Fibroblast of villous mesenchyme (primary cell): Measurements from ENCODE around the gene BBS9. TPM values are rescaled to one million over a fixed set of nuclear protein-coding genes. Genes with fewer than 3 reads are reported as not detected.

ENCODE experiments used
- DNase-seq: peaks from one replicate; pipeline ENCODE4 v3.0.0-alpha.2; 2010; ENCODE audit warnings: low read depth
- H3K4me3 ChIP-seq: 2 replicates; pipeline ENCODE4 v1.5.1; 2011; ENCODE audit warnings: low read depth, mild to moderate bottlenecking, low read length
- CTCF ChIP-seq: IDR thresholded peaks from 2 replicates; pipeline ENCODE4 v1.5.1; 2012; ENCODE audit warnings: low read depth, mild to moderate bottlenecking, low read length; ENCODE audit not compliant: insufficient read depth
- total RNA-seq: library from RNA; depleted of rRNA; stranded (reverse); fragments of >200 nt; gene quantifications from 2 replicates; pipeline ENCODE4 v1.2.3, GENCODE V29; 2012

The BBS9 gene
- total RNA-seq, 1 donor = 20.7 TPM

GRCh38 chr7:33179519-33179918, 50.2 kb downstream of the BBS9 start:
- H3K4me3 ChIP-seq = no peak overlapping the region
- no peak for TF ChIP-seq CTCF
- no peak for DNase-seq

GRCh38 chr7:33183504-33183903, 54.1 kb downstream of the BBS9 start:
- no peak for TF ChIP-seq CTCF
- DNase-seq = peak; percentile 87
- no peak overlapping the region for H3K4me3 ChIP-seq

GRCh38 chr7:33184828-33185227, 55.5 kb downstream of the BBS9 start:
- no peak for DNase-seq
- no peak overlapping the region for H3K4me3 ChIP-seq
- no peak for TF ChIP-seq CTCF

- DNase-seq = peak; percentile 60
- TF ChIP-seq CTCF = peak; percentile 68
- no peak overlapping the region for H3K4me3 ChIP-seq
Measured at GRCh38 chr7:33185786-33186185, 56.4 kb downstream of the BBS9 start.

- TF ChIP-seq CTCF = no peak
- no peak overlapping the region for H3K4me3 ChIP-seq
- no peak for DNase-seq
Measured at GRCh38 chr7:33186192-33186591, 56.8 kb downstream of the BBS9 start.

- no peak for TF ChIP-seq CTCF
- no peak overlapping the region for H3K4me3 ChIP-seq
- no peak for DNase-seq
Measured at GRCh38 chr7:33190688-33191304, 61.4 kb downstream of the BBS9 start.

- no peak for DNase-seq
- H3K4me3 ChIP-seq = no peak overlapping the region
- no peak for TF ChIP-seq CTCF
Measured at GRCh38 chr7:33191340-33191739, 62.0 kb downstream of the BBS9 start.
